Liver (tissue), 9 donors: ENCODE measurements around the gene UVSSA. TPM values are rescaled to one million over a fixed set of nuclear protein-coding genes. Genes with fewer than 3 reads are reported as not detected.

ENCODE experiments used
- DNase-seq: peaks from one replicate; pipeline ENCODE4 v3.0.0-alpha.2; 2017; ENCODE audit warnings: low spot score
- H3K27ac ChIP-seq, 2 donors: one replicate each; pipeline ENCODE4 v1.7.0; 2013; ENCODE audit warnings: inconsistent platforms in 2 of 2, low read length in 2 of 2, control low read depth in 1 of 2, low read depth in 1 of 2, mild to moderate bottlenecking in 1 of 2
- H3K27me3 ChIP-seq, 4 donors: one replicate each; pipeline versions ENCODE4 v1.6.1 to v1.7.0; 2013; ENCODE audit warnings: low read length in 3 of 4, inconsistent platforms in 1 of 4, mild to moderate bottlenecking in 1 of 4, moderate library complexity in 1 of 4; ENCODE audit not compliant: control insufficient read depth in 4 of 4, insufficient read depth in 4 of 4
- H3K36me3 ChIP-seq, 4 donors: one replicate each; pipeline versions ENCODE4 v1.6.1 to v1.7.0; 2013; ENCODE audit warnings: low read length in 3 of 4, mild to moderate bottlenecking in 3 of 4, low read depth in 1 of 4, moderate library complexity in 1 of 4; ENCODE audit not compliant: control insufficient read depth in 4 of 4, insufficient read depth in 3 of 4
- H3K4me1 ChIP-seq, 4 donors: one replicate each; pipeline versions ENCODE4 v1.6.1 to v1.7.0; 2013; ENCODE audit warnings: low read length in 3 of 4, mild to moderate bottlenecking in 3 of 4, moderate library complexity in 1 of 4; ENCODE audit not compliant: control insufficient read depth in 4 of 4, insufficient read depth in 4 of 4
- H3K4me3 ChIP-seq, 3 donors: one replicate each; pipeline versions ENCODE4 v1.6.1 to v1.7.0; 2013; ENCODE audit warnings: low read length in 3 of 3, control low read depth in 1 of 3, low read depth in 1 of 3, mild to moderate bottlenecking in 1 of 3
- H3K9ac ChIP-seq, 2 donors: one replicate each; pipeline ENCODE4 v1.7.0; 2013; ENCODE audit warnings: low read length in 2 of 2, mild to moderate bottlenecking in 2 of 2, moderate library complexity in 2 of 2, control low read depth in 1 of 2, low read depth in 1 of 2
- H3K9me3 ChIP-seq, 4 donors: one replicate each; pipeline versions ENCODE4 v1.6.1 to v1.7.0; 2013; ENCODE audit warnings: low read length in 3 of 4; ENCODE audit not compliant: control insufficient read depth in 4 of 4
- EGR1 ChIP-seq, 2 donors: IDR thresholded peaks; 2 replicates each; pipeline ENCODE4 v1.6.1; 2016 to 2018; ENCODE audit warnings: antibody characterized with exemption in 2 of 2, low read depth in 2 of 2
- FOXA1 ChIP-seq: IDR thresholded peaks from 2 replicates; pipeline ENCODE4 v1.6.1; 2016; ENCODE audit warnings: antibody characterized with exemption
- GABPA ChIP-seq, 2 donors: IDR thresholded peaks in 1 of 2; conservative IDR thresholded peaks in 1 of 2; 2 replicates each; pipeline ENCODE4 v1.6.1; 2016; ENCODE audit warnings: antibody characterized with exemption in 2 of 2, mild to moderate bottlenecking in 1 of 2, moderate library complexity in 1 of 2
- HNF4A ChIP-seq, 2 donors: conservative IDR thresholded peaks; 2 replicates each; pipeline ENCODE4 v1.6.1; 2016; ENCODE audit warnings: antibody characterized with exemption in 2 of 2, mild to moderate bottlenecking in 2 of 2
- JUND ChIP-seq, 2 donors: IDR thresholded peaks; 2 replicates each; pipeline ENCODE4 v1.6.1; 2016; ENCODE audit warnings: antibody characterized with exemption in 2 of 2
- NR2F2 ChIP-seq: IDR thresholded peaks from 2 replicates; pipeline ENCODE4 v1.6.1; 2016; ENCODE audit warnings: antibody characterized with exemption
- RAD21 ChIP-seq, 2 donors: IDR thresholded peaks; 2 replicates each; pipeline ENCODE4 v1.6.1; 2016; ENCODE audit warnings: antibody characterized with exemption in 2 of 2, mild to moderate bottlenecking in 2 of 2
- RXRA ChIP-seq, 2 donors: IDR thresholded peaks; 2 replicates each; pipeline ENCODE4 v1.6.1; 2017 to 2018; ENCODE audit warnings: antibody characterized with exemption in 2 of 2, mild to moderate bottlenecking in 1 of 2
- SP1 ChIP-seq: IDR thresholded peaks from 2 replicates; pipeline ENCODE4 v1.6.1; 2018; ENCODE audit warnings: antibody characterized with exemption, mild to moderate bottlenecking
- TAF1 ChIP-seq: conservative IDR thresholded peaks from 2 replicates; pipeline ENCODE4 v1.6.1; 2016; ENCODE audit warnings: antibody characterized with exemption, mild to moderate bottlenecking
- YY1 ChIP-seq: IDR thresholded peaks from 2 replicates; pipeline ENCODE4 v1.6.1; 2016; ENCODE audit warnings: antibody characterized with exemption, mild to moderate bottlenecking
- ZBTB33 ChIP-seq: IDR thresholded peaks from 2 replicates; pipeline ENCODE4 v1.6.1; 2016; ENCODE audit warnings: antibody characterized with exemption
- WGBS: extraction: QIAGEN DNeasy Blood & Tissue Kit; methylation state at CpG from one replicate; pipeline ENCODE4 v1.1.7; 2013; 5-methylcytosine and 5-hydroxymethylcytosine counted together
- polyA plus RNA-seq, 2 donors: library from polyadenylated mRNA; stranded (reverse) in 1 of 2; unstranded in 1 of 2; fragments of 200-250 nt in 1 of 2; fragments of >200 nt in 1 of 2; fragmentation: Nextera tagmentation in 1 of 2; extraction: Ambion mirVana in 1 of 2; gene quantifications; one replicate each; pipeline versions ENCODE4 v1.2.1 to v1.2.3, GENCODE V29; 2013 to 2015
- total RNA-seq, 2 donors: library from RNA; depleted of rRNA; stranded (reverse); fragments of >200 nt; gene quantifications; one replicate each; pipeline ENCODE4 v1.2.3, GENCODE V29; 2014
- TF ChIP-seq, protein P1 (sequence below): fragments of 150-350 bp; IDR thresholded peaks from 2 replicates; pipeline ENCODE4 v1.5.1; 2017; ENCODE audit warnings: improper control_type of control experiment, low read depth, low read length; ENCODE audit not compliant: missing input control
- donor health status: healthy.
- donor health status: healthy.
- donor health status: healthy.
- donor health status: healthy.
- donor health status: healthy.

The UVSSA gene
- total and polyA plus RNA-seq, 4 donors, result 2.2 to 18.3 (median 3.6) TPM

- Histone ChIP-seq H3K27ac (no peak overlapping the region), H3K4me1 (no peaks in the 10 kb centered on the region), H3K9me3 (no peaks in the 10 kb centered on the region), H3K27me3 (no peaks in the 10 kb centered on the region), H3K9ac (no peak overlapping the region), H3K4me3 (no peak overlapping the region), H3K36me3 (peaks cover 14 to 63% (median 39%) of the 10 kb centered on the region in 4 donors)
- DNase-seq, result no peak
- TF ChIP-seq NR2F2, result no peak
- TF ChIP-seq, protein P1, sequence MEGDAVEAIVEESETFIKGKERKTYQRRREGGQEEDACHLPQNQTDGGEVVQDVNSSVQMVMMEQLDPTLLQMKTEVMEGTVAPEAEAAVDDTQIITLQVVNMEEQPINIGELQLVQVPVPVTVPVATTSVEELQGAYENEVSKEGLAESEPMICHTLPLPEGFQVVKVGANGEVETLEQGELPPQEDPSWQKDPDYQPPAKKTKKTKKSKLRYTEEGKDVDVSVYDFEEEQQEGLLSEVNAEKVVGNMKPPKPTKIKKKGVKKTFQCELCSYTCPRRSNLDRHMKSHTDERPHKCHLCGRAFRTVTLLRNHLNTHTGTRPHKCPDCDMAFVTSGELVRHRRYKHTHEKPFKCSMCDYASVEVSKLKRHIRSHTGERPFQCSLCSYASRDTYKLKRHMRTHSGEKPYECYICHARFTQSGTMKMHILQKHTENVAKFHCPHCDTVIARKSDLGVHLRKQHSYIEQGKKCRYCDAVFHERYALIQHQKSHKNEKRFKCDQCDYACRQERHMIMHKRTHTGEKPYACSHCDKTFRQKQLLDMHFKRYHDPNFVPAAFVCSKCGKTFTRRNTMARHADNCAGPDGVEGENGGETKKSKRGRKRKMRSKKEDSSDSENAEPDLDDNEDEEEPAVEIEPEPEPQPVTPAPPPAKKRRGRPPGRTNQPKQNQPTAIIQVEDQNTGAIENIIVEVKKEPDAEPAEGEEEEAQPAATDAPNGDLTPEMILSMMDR, result no peak
- no peak for TF ChIP-seq TAF1
- 97% methylated on average over 41 of the region's 41 CpGs for WGBS
These were observed 8.9 kb upstream of the UVSSA start for GRCh38 chr4:1337951-1338751.

DNA sequence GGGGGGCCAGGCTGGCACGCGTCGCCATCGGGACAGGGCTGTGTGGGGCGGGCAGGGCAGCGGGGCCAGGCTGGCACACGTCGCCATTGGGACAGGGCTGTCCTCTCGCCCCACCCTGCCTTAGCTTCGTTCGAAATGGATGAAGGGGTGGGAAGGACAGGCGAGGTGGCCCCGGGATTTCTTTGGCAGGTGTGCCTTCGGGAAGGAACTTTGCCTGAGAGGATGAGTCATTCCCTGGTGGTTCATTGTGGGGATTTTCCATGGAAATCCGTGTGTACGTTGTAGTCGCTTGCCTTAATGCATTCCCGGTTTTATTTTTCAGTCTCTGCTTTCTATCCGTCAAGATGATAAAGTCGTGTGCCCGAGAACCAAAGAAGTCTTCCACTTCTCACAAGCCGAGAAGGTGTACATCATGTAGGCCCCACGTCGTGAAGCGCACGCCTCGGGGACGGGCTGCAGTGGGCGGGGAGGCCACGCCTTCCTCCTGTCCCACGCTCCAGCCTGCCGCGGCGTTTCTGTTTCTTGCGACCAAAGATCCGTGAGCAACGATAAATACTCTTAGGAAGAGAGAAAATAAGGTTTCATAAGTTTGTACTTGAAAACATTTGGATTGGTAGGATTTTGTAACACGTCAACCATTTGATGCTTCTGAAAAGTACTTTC lies 8.1 kb upstream of the UVSSA start:
- TF ChIP-seq, protein P1, result no peak
- no peak for TF ChIP-seq GABPA (IDR thresholded peaks at IDR 0.05 in 1 of 2, conservative IDR thresholded peaks at IDR 0.05 in 1 of 2)
- TF ChIP-seq YY1, result no peak
- no peak for TF ChIP-seq JUND (IDR thresholded peaks at IDR 0.05)
- no peak for TF ChIP-seq FOXA1
- no peak for TF ChIP-seq RAD21 (IDR thresholded peaks at IDR 0.05)
- TF ChIP-seq RXRA (IDR thresholded peaks at IDR 0.05), result no peak
- TF ChIP-seq ZBTB33, result no peak
- no peak for TF ChIP-seq SP1
- TF ChIP-seq HNF4A (conservative IDR thresholded peaks at IDR 0.05), result no peak
- TF ChIP-seq EGR1 (IDR thresholded peaks at IDR 0.05; ENCODE audit: low read depth in 2 of 2), result no peak
- peaks cover 14 to 61% (median 38%) of the 10 kb centered on the region in 4 donors for H3K36me3 ChIP-seq
- H3K4me1 ChIP-seq, result no peaks in the 10 kb centered on the region
- no peak overlapping the region for H3K4me3 ChIP-seq
- 98% methylated on average over 38 of the region's 38 CpGs for WGBS
- no peak overlapping the region for H3K27ac ChIP-seq
- H3K9me3 ChIP-seq, result no peaks in the 10 kb centered on the region
- H3K9ac ChIP-seq, result no peak overlapping the region
- no peak for DNase-seq
- H3K27me3 ChIP-seq, result no peaks in the 10 kb centered on the region
